Natural killer cell (primary cell): ENCODE results near the gene GIMAP2. TPM values are rescaled to one million over a fixed set of nuclear protein-coding genes. Genes with fewer than 3 reads are reported as not detected.

Experiments
- ATAC-seq, 3 donors: fragments of 150-1000 bp in 2 of 3; fragments of 200-7000 bp in 1 of 3; cut with Tn5 transposase; 1 replicate in 1 of 3; 2 replicates in 2 of 3; pipeline ENCODE4 v1.10.0; 2021; ENCODE audit warnings: mild to moderate bottlenecking in 2 of 3, moderate library complexity in 2 of 3
- DNase-seq, 2 donors: peaks; one replicate each; pipeline versions ENCODE4 v3.0.0 to v3.0.0-alpha.2; 2013 to 2021; ENCODE audit warnings: mixed read lengths in 1 of 2
- H3K27ac ChIP-seq: one replicate; pipeline ENCODE4 v1.5.1; 2013; ENCODE audit warnings: mild to moderate bottlenecking, low read length
- H3K27me3 ChIP-seq: one replicate; pipeline ENCODE4 v1.6.1; 2013; ENCODE audit warnings: low read length; ENCODE audit not compliant: control insufficient read depth, insufficient read depth
- H3K36me3 ChIP-seq: one replicate; pipeline ENCODE4 v1.6.1; 2013; ENCODE audit warnings: low read length; ENCODE audit not compliant: control insufficient read depth, insufficient read depth
- H3K4me1 ChIP-seq: one replicate; pipeline ENCODE4 v1.6.1; 2013; ENCODE audit warnings: low read length; ENCODE audit not compliant: control insufficient read depth, insufficient read depth
- H3K4me3 ChIP-seq: one replicate; pipeline ENCODE4 v1.5.1; 2013; ENCODE audit warnings: low read length
- H3K9me3 ChIP-seq: one replicate; pipeline ENCODE4 v1.6.1; 2013; ENCODE audit warnings: low read length; ENCODE audit not compliant: control insufficient read depth, insufficient read depth
- H3K27ac Mint-ChIP-seq, 2 donors: one replicate each; pipeline ENCODE4 v1.8.0; 2022; ENCODE audit warnings: mild to moderate bottlenecking in 2 of 2, mixed read lengths in 2 of 2, moderate library complexity in 1 of 2
- H3K27me3 Mint-ChIP-seq, 2 donors: one replicate each; pipeline ENCODE4 v1.8.0; 2022; ENCODE audit warnings: low read depth in 2 of 2, mixed read lengths in 2 of 2
- H3K36me3 Mint-ChIP-seq: one replicate; pipeline ENCODE4 v1.8.0; 2022; ENCODE audit warnings: mixed read lengths
- H3K4me1 Mint-ChIP-seq, 2 donors: one replicate each; pipeline ENCODE4 v1.8.0; 2022; ENCODE audit warnings: mixed read lengths in 2 of 2
- H3K4me3 Mint-ChIP-seq: one replicate; pipeline ENCODE4 v1.8.0; 2022; ENCODE audit warnings: mild to moderate bottlenecking, moderate library complexity, mixed read lengths
- H3K9me3 Mint-ChIP-seq, 2 donors: one replicate each; pipeline ENCODE4 v1.8.0; 2022; ENCODE audit warnings: mixed read lengths in 2 of 2
- WGBS: methylation state at CpG from one replicate; pipeline ENCODE4 v1.1.7; 2013; ENCODE audit warnings: missing lambda C conversion rate; ENCODE audit not compliant: insufficient coverage; 5-methylcytosine and 5-hydroxymethylcytosine counted together
- intact Hi-C: fragments of 100-400 bp; cut with micrococcal nuclease; formaldehyde crosslinking; loops from one replicate; pipeline ENCODE4 v1.14.2; 2022
- total RNA-seq, 4 donors: library from RNA; stranded (reverse); fragments of 120-200 nt in 1 of 4; gene quantifications; one replicate each; pipeline versions ENCODE4 v1.2.3 to v1.2.4, GENCODE V29; 2013 to 2022
- TF ChIP-seq, protein P1 (sequence below): fragments of 200-600 bp; IDR thresholded peaks from one replicate; pipeline ENCODE4 v1.8.0; 2022; ENCODE audit warnings: antibody characterized with exemption

Gene GIMAP2
- total RNA-seq, 3 donors from 2014 or later (not counting 1 experiment from before 2014, with no cell fraction given), result 47.5 to 77.5 (median 61.0) TPM

DNA sequence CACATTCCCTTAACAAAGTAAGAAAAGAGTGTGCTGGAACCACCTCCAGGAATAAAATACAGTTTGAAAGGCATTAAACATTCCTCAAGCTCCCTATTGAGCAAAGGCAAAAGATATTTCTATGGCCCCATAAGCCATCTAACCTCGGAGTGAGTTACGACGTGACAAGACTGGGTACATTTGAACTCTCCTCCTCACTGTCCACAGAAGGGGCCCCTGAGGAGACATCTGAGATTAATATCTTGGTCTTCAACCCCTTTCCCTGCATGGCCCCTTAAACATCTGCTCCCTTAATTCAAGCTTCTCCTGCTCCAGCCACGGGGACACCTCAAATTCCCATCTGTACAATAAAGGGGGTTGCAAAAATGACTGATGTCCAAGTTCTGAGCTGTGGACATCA is 31.4 kb downstream of the GIMAP2 start:
- H3K9me3 Mint-ChIP-seq, result peaks cover 0 to 2% of the 10 kb centered on the region in 2 donors
- Histone ChIP-seq H3K27ac (peak overlapping the region; percentile 79), H3K27me3 (no peaks in the 10 kb centered on the region), H3K4me1 (peaks cover 52% of the 10 kb centered on the region), H3K36me3 (peaks cover 32% of the 10 kb centered on the region), H3K4me3 (peak overlapping the region; percentile 71), H3K9me3 (no peaks in the 10 kb centered on the region)
- peaks cover 42% of the 10 kb centered on the region for H3K36me3 Mint-ChIP-seq
- H3K27ac Mint-ChIP-seq, result peak overlapping the region; percentile 92 to 93
- H3K4me3 Mint-ChIP-seq, result peak overlapping the region; percentile 87
- intact Hi-C loops, result loop anchor here (2.0 to 5.0 kb wide), 2 partner anchors 35 to 48 kb away; no protein-coding TSS in a partner anchor
- no peaks in the 10 kb centered on the region for H3K27me3 Mint-ChIP-seq
- DNase-seq (no peak), ATAC-seq (peak in 1 of 3 donors; percentile 27)
- H3K4me1 Mint-ChIP-seq, result peaks cover 77 to 82% of the 10 kb centered on the region in 2 donors
- 9% methylated on average over 4 of the region's 4 CpGs for WGBS
- TF ChIP-seq, protein P1, sequence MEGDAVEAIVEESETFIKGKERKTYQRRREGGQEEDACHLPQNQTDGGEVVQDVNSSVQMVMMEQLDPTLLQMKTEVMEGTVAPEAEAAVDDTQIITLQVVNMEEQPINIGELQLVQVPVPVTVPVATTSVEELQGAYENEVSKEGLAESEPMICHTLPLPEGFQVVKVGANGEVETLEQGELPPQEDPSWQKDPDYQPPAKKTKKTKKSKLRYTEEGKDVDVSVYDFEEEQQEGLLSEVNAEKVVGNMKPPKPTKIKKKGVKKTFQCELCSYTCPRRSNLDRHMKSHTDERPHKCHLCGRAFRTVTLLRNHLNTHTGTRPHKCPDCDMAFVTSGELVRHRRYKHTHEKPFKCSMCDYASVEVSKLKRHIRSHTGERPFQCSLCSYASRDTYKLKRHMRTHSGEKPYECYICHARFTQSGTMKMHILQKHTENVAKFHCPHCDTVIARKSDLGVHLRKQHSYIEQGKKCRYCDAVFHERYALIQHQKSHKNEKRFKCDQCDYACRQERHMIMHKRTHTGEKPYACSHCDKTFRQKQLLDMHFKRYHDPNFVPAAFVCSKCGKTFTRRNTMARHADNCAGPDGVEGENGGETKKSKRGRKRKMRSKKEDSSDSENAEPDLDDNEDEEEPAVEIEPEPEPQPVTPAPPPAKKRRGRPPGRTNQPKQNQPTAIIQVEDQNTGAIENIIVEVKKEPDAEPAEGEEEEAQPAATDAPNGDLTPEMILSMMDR, result no peak

DNA sequence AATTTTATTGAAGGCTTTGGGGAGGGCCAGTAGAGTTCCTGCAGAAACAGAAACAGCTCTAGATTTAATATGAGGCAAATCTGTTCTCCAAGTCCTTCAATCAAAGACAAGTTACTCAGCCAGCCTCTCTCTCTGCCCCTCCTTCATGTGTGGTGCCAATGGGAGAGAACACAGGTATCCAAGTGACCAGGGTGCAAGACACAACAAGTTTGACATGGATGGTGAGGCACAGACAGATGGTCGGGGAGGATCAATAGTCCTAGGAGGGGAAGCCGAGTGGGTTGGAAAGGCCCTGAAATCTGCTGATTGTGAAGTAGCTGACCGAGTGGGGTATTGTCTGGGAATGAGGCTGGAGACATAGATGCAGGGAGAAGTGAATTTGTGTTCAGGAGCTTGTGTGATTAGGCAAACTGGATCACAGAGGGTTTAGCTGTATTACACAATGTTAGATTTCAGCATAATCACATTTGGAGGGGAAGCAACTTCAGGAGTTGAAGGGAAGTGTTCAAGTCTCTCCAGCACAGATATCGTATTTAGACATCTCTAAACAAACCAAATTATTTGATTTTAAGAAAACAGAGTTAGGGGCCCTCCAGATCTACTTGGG is 32.4 kb downstream of the GIMAP2 start:
- H3K4me3 Mint-ChIP-seq, result peak overlapping the region; percentile 87
- DNase-seq (no peak), ATAC-seq (no peak)
- peaks cover 38% of the 10 kb centered on the region for H3K36me3 Mint-ChIP-seq
- peaks cover 42% of the 10 kb centered on the region for H3K36me3 ChIP-seq
- H3K4me1 ChIP-seq, result peaks cover 61% of the 10 kb centered on the region
- no peaks in the 10 kb centered on the region for H3K27me3 Mint-ChIP-seq
- WGBS, result 49% methylated on average over 4 of the region's 4 CpGs
- no peaks in the 10 kb centered on the region for H3K9me3 Mint-ChIP-seq
- no peaks in the 10 kb centered on the region for H3K9me3 ChIP-seq
- TF ChIP-seq, protein P1, result no peak
- peak overlapping the region; percentile 71 for H3K4me3 ChIP-seq
- peak overlapping the region; percentile 92 to 93 for H3K27ac Mint-ChIP-seq
- peak overlapping the region; percentile 40 for H3K27ac ChIP-seq
- peaks cover 86 to 90% of the 10 kb centered on the region in 2 donors for H3K4me1 Mint-ChIP-seq
- H3K27me3 ChIP-seq, result no peaks in the 10 kb centered on the region
- intact Hi-C loops, result loop anchor here (2.0 to 5.0 kb wide), 2 partner anchors 34 to 49 kb away; no protein-coding TSS in a partner anchor

DNA sequence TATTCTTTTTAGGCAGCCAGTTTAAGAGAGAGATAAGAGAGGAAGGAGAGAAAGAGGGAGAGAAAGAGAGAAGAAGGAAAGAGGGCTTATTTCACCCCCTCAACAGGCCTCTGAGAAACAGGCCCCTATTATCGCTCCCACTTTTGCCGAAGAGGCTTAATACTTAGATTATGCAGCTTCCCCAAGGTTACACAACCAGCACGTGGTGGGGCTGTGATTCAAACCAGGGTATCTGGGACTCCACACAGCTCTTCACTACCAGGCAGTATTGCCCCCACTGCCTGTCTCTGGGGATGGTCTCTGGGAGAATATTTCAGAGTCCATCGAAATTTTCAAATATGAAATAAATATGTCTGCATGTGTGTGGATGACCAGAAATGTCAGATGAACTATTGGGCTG is 33.9 kb downstream of the GIMAP2 start:
- H3K4me1 Mint-ChIP-seq, result peaks cover 99% of the 10 kb centered on the region in 2 donors
- no peak for ATAC-seq
- no peaks in the 10 kb centered on the region for H3K9me3 Mint-ChIP-seq
- H3K36me3 Mint-ChIP-seq, result peaks cover 45% of the 10 kb centered on the region
- H3K27me3 Mint-ChIP-seq, result no peaks in the 10 kb centered on the region
- peak overlapping the region; percentile 87 for H3K4me3 Mint-ChIP-seq
- Histone ChIP-seq H3K27me3 (no peaks in the 10 kb centered on the region), H3K27ac (peak overlapping the region; percentile 7), H3K36me3 (peaks cover 56% of the 10 kb centered on the region), H3K4me1 (peaks cover 61% of the 10 kb centered on the region), H3K9me3 (no peaks in the 10 kb centered on the region), H3K4me3 (no peak overlapping the region)
- intact Hi-C loops, result loop anchor here (5.0 kb wide), 1 partner anchor 33 kb away; no protein-coding TSS in a partner anchor
- H3K27ac Mint-ChIP-seq, result peak overlapping the region; percentile 92 to 93
- 81% methylated on average over 4 of the region's 4 CpGs for WGBS
- no peak for DNase-seq
- TF ChIP-seq, protein P1, result no peak
